GM19023 (cell line): ENCODE results near the gene TMEM181.
A peak's percentile ranks its signal among the peaks of the same experiment; 100 is the strongest.
"Not testable (repeated sequence)": the region's sequence is repeated elsewhere in the genome, so short reads cannot be mapped to it uniquely, and the experiment has no call there.

Experiments used
- ATAC-seq: cut with Tn5 transposase; IDR thresholded peaks from one replicate; pipeline ENCODE4 v1.9.1; 2021; ENCODE audit warnings: mild to moderate bottlenecking, moderate library complexity; ENCODE audit not compliant: unreplicated experiment

Gene TMEM181

GRCh38 chr6:158635427-158636073, 75.7 kb downstream of the TMEM181 start:
- no peak for ATAC-seq

DNA sequence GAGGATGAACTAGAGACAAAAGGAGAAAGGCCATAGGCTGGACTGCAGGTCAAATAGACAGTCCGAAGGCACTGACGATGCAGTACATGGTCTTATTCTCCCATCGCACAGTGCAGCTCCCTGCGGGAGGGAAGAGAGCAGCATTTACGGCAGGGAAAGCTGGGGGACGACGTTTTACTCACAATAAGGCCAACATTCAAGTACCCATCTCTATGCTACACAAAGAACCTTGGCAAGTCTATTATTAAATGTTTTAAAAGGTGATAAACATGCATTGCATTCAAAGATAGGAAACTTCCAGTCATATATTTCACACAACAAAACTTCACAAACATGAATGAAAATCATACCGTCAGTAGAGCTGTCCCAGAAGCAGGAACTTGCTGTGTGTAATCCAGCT, 76.9 kb downstream of the TMEM181 start:
- ATAC-seq = no peak

- no peak for ATAC-seq
Observed at GRCh38 chr6:158638324-158638854, 78.5 kb downstream of the TMEM181 start.

DNA sequence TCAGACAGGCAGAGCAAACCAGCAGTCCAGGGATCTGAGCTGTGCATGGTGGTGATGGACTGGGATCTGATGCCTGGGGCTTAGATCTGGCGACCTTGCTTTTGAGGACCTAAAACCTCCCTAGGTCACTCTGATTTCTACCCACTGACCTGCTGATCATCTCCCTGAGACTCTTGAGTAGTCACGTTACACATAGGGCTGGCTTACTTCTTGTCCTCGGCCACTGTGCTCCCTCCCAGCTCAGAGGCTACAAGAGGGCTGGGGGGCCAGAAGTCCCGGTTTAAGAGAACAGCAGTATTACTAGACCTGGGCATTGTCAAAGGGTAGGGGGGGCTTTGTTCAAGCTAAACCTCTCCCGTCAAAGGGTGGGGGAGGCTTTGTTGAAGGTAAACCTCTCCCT, 79.2 kb downstream of the TMEM181 start:
- ATAC-seq = no peak

DNA sequence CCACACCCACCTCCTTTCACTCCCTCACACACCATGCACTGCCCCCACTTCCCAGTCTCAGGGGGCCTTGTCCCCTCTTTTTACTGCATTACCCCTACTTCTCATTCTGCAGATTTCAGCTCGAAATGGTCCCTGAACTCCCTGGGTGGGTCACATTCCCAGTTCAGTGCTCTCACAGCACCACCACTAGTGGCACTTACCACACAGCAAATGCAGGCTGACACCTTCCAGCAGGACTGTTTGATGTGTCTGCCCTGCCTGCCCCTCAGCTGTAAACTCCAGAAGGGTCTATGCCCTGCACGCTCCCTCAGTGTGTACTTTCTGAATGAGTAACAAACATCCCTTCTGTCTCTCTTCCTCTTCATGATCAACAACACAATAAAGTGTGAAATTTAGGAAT, 80.6 kb downstream of the TMEM181 start:
- no peak for ATAC-seq

GRCh38 chr6:158642097-158642601, 82.3 kb downstream of the TMEM181 start:
- ATAC-seq = no peak

DNA sequence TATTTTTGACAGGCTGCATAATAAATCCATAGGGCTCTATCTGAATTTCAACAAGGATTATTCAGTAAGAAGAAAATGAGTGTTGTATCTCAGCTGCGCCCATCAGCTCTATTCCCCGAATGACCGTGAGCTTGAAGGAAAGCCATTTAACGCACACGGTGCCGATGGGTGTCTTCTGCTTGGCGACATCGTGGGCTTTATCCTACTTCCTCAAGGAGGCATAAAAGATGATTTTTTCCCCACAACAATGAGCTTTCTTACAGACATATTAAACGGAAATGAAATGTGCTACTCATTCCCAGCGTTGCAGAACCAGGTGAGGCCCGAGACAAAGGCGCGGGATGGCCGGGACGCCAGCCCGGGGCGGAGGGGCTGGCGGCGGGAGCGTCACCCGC, 83.9 kb downstream of the TMEM181 start:
- no peak for ATAC-seq

GRCh38 chr6:158644231-158645063, 84.6 kb downstream of the TMEM181 start, which contains the start of gene DYNLT1:
Gene DYNLT1, minus strand, starts transcription at chr6:158644743. Its CDS starts 35 bp downstream, at chr6:158644708.
- ATAC-seq = peak; percentile 72

- ATAC-seq = no peak
Observed at GRCh38 chr6:158645064-158646022, 85.5 kb downstream of the TMEM181 start.

DNA sequence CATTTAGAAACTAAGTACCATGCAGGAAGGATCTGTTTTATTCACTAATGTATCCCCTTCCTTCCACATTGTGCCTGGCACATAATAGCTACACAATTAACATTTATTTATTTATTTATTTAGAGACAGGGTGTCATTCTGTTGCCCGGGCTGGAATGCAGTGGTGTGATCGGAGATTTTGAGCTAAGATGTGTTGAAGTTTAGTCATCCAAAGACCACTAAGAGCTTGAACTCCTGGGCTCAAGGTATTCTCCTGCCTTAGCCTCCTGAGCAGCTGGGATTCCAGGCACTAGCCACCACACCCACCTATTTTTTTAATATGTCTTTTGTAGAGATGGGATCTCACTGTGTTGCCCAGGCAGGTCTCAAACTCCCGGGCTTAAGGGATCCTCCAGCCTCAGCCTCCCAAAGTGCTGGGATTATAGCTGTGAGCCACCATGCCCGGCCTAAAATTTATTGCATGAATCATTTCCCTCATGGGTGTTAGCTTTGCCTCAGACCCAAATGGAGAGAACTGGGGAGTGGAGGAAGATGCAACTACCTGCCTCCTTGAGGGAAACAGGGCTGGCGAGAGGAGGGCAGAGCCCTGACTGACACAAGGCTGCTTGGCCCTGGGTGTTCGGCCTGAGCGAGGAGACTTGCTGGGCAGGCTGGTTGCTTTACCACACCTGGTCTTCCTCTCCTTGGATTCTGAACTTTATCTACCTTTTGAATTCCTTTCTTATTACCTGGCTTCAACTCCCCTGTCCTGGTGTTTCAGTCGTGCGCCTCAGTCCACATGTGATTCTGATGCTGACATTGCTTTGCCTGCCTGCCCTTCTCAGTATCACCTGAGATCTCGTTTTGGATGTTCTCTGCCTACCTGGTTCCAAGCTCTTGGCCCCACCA, 86.4 kb downstream of the TMEM181 start:
- no peak for ATAC-seq

GRCh38 chr6:158647501-158647900, 87.6 kb downstream of the TMEM181 start:
- ATAC-seq = no peak

- no peak for ATAC-seq
Observed at GRCh38 chr6:158648682-158649131, 88.8 kb downstream of the TMEM181 start.

DNA sequence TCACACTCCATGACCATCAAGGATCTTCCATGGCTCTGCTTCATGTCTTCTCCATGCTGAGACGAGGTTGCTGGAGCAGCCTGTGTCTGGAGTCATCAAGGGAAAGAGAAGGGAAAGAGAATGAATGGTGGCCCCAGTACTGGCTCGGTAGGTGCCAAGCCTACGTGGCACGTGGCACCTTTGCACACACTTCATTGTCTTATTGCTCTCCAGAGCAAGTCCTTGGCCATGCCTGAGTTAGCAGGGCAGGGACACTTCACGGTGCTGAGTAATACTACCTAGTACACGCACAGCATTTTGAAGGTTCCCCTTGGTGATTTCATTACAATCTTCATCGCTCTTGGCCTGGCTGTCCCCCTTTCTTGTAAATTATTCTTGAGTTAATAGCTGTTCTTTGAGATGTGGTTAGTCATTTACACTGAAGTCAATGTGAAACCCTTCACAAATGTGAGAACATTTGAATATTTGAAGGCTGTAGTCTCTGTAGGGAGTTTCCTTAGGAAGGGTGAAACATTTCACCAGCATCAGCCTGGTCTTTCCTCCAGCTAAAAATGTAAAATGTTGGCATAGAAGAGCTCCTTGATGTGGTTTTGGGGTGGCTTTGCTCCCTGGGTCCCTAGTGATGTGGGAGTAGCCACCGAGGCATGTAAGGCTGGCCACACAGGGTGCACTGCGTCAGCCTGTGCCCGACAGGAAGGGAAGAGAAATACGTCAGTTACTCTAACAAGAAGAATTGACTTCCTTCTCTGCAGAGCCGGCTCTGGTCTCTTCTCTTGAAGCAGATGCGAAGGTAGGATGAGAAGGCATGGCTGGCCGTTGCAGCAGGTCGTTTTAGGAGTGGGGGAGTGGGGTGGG, 89.6 kb downstream of the TMEM181 start, which contains the start of gene SYTL3:
Gene SYTL3, plus strand, starts transcription at position 766 of the 855 bp plus-strand sequence. CDS start 13,215 bp downstream, outside the sequence.
- ATAC-seq = peak; percentile 43

DNA sequence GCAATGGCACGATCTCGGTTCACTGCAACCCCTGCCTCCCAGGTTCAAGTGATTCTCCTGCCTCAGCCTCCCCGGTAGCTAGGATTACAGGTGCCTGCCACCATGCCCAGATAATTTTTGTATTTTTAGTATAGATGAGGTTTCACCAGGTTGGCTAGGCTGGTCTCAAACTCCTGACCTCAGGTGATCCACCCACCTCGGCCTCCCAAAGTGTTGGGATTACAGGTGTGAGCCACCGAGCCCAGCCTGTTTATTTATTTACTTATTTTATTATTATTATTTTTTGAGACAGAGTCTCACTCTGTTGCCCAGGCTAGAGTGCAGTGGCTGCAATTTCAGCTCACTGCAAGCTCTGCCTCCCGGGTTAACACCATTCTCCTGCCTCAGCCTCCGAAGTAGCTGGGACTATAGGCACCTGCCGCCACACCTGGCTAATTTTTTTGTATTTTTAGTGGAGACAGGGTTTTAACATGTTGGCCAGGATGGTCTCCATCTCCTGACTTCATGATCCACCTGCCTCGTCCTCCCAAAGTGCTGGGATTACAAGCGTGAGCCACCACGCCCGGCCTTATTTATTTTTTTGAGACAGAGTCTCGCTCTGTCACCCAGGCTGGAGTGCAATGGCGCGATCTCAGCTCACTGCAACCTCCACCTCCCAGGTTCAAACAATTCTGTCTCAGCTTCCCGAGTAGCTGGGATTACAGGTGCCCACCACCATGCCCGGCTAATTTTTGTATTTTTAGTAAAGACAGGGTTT, 92.3 kb downstream of the TMEM181 start:
- ATAC-seq = not testable (repeated sequence)

DNA sequence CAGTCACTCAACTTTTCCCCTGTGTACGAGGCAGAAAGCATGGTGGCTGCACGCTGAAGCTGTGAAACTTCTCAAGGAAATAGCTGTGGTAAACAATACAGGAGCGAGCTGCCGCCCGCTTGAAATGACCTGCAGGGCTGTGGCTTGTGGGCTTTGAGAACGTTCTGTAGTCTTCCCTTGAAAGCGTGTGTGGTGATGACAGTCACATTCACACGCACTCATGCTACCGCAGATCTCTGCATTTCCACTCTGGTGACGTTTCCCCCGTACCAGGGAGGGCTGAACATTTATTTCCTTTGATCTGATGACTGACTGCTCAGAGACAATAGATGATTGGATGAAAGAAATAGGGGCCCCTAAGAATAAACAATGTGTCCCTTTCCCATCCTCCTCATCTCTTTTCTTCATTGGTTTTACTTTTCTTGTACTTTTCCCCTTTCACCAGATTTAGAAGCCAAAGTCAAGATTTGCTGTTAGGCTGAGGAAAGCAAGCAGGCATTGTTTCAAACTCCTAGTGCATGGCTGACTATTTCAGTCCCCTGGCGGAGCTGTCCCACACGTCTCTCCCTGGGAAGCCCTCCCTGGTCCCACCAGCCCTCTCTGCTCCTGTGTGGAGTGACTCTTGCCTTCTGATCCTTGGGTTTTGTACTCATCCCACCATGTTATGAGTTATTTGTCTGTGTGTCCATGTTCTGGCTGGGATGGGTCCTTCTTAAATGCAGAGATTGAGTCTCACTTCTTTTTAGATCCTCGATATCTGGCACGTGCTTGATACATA, 93.9 kb downstream of the TMEM181 start:
- peak; percentile 55 for ATAC-seq

DNA sequence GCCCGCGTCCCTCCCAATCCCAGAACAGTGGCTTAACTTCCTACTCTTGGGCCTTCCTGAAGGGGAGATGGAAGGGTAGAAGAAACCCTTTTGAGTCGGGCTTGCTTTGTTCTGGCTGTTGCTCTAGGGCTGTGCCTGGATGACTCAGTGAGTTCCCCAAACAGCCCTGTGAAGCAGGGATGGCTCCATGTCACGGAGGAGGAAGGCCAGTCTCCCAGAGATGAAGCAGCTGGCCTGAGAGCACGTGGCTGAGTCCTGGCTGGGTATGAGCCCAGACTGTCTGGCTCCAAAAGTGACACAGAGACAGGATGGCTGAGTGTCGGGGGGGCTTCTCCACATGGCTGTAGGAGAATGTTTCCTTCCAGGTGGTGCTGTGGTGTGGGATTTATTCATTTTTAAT, 94.6 kb downstream of the TMEM181 start:
- no peak for ATAC-seq

DNA sequence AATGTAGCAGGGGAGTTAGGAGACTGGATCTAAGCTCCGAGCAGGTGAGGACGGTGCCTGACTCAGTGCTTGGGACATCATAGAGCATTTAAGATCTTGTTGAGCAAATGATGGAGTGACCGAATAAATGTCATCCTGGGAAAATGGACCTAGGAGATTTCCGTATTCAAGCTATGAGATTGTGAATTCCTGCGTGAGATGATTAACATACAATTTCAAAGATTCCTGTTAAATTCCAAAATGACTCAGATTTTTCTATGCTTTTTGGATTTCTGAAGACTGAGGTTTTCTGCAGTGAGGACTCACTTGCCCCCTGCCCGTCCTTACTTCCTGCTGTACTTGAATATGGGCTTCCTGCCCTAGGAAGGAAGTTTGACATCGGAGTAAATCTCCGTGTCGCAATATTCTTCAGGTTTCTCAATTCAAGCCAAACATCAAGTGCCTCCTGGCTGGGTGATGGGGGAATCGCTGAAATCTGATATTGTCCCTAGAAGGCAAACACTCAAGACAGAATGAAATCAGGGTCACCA, 95.1 kb downstream of the TMEM181 start:
- no peak for ATAC-seq
